CD4-positive, alpha-beta T cell (primary cell): Measurements from ENCODE around the gene IKZF1. TPM values are rescaled to one million over a fixed set of nuclear protein-coding genes. Genes with fewer than 3 reads are reported as not detected.
A peak's percentile ranks its signal among the peaks of the same experiment; 100 is the strongest.

ENCODE experiments used
- ATAC-seq: fragments of 200-7000 bp; cut with Tn5 transposase; one replicate; pipeline ENCODE4 v1.10.0; 2022; ENCODE audit warnings: mild to moderate bottlenecking; ENCODE audit not compliant: poor library complexity
- CTCF ChIA-PET: fragments of 350-600 bp; sonication (Branson Sonifier 250); formaldehyde crosslinking; loops from one replicate; lab custom pipeline; 2021; ENCODE audit warnings: antibody characterized with exemption, inconsistent platforms; lab: Charles Lee
- POLR2A ChIA-PET: fragments of 350-600 bp; sonication (Branson Sonifier 250); formaldehyde crosslinking; loops from one replicate; lab custom pipeline; 2021; ENCODE audit warnings: antibody characterized with exemption, inconsistent platforms; lab: Charles Lee
- DNase-seq, 14 experiments: peaks; one replicate each; pipeline ENCODE4 v3.0.0-alpha.2; 2013 to 2020; ENCODE audit warnings: mixed read lengths in 2 of 14
- H3K27ac ChIP-seq, 2 donors: one replicate each; pipeline versions ENCODE4 v1.5.1 to v1.7.0; 2013; ENCODE audit warnings: low read length in 2 of 2, low read depth in 1 of 2, mild to moderate bottlenecking in 1 of 2
- H3K27me3 ChIP-seq, 2 experiments: 1 replicate in 1 of 2; 2 replicates in 1 of 2; pipeline versions ENCODE4 v1.6.1 to v1.7.0; 2013; ENCODE audit warnings: low read length in 2 of 2, control low read depth in 1 of 2, mild to moderate bottlenecking in 1 of 2, moderate library complexity in 1 of 2; ENCODE audit not compliant: insufficient read depth in 2 of 2, control insufficient read depth in 1 of 2
- H3K36me3 ChIP-seq: one replicate; pipeline ENCODE4 v1.6.1; 2013; ENCODE audit warnings: low read length, control low read depth; ENCODE audit not compliant: insufficient read depth
- H3K4me1 ChIP-seq: one replicate; pipeline ENCODE4 v1.6.1; 2013; ENCODE audit warnings: low read length, control low read depth; ENCODE audit not compliant: insufficient read depth
- H3K4me3 ChIP-seq: one replicate; pipeline ENCODE4 v1.5.1; 2013; ENCODE audit warnings: mild to moderate bottlenecking, low read length, moderate library complexity
- H3K9me3 ChIP-seq, 2 experiments: 1 replicate in 1 of 2; 2 replicates in 1 of 2; pipeline versions ENCODE4 v1.6.1 to v1.7.0; 2013; ENCODE audit warnings: low read length in 2 of 2, mild to moderate bottlenecking in 2 of 2, control low read depth in 1 of 2, moderate library complexity in 1 of 2; ENCODE audit not compliant: control insufficient read depth in 1 of 2, insufficient read depth in 1 of 2
- H3K27ac Mint-ChIP-seq: one replicate; pipeline ENCODE4 v1.8.0; 2020; ENCODE audit warnings: mixed read lengths
- H3K27me3 Mint-ChIP-seq: one replicate; pipeline ENCODE4 v1.8.0; 2021; ENCODE audit warnings: mixed read lengths
- H3K36me3 Mint-ChIP-seq: one replicate; pipeline ENCODE4 v1.8.0; 2021; ENCODE audit warnings: low read depth, mixed read lengths
- H3K4me1 Mint-ChIP-seq: one replicate; pipeline ENCODE4 v1.8.0; 2021; ENCODE audit warnings: low read depth, mixed read lengths
- H3K4me3 Mint-ChIP-seq: one replicate; pipeline ENCODE4 v1.8.0; 2020; ENCODE audit warnings: mild to moderate bottlenecking, mixed read lengths
- H3K9me3 Mint-ChIP-seq: one replicate; pipeline ENCODE4 v1.8.0; 2020; ENCODE audit warnings: mixed read lengths
- CTCF ChIP-seq: fragments of 200-600 bp; IDR thresholded peaks from one replicate; pipeline ENCODE4 v1.8.0; 2022; ENCODE audit warnings: antibody characterized with exemption, mild to moderate bottlenecking
- intact Hi-C, 2 experiments: fragments of 100-400 bp; cut with DNase I in 1 of 2; cut with micrococcal nuclease in 1 of 2; formaldehyde crosslinking; loops; one replicate each; pipeline versions ENCODE4 v1.15.1 to v1.9.0; 2023 to 2025; cut with DNase I, micrococcal nuclease
- total RNA-seq, 174 experiments: library from RNA in 2 of 174; stranded (reverse) in 2 of 174; gene quantifications; one replicate each; pipeline ENCODE4 v1.2.3 and lab custom pipeline; 2021 to 2026

Gene IKZF1
- total RNA-seq, 2 experiments from 2014 or later, result 297 to 300 TPM

- TF ChIP-seq CTCF, result no peak
- Mint-ChIP-seq H3K4me3 (peak overlapping the region; percentile 35), H3K27me3 (no peaks in the 10 kb centered on the region), H3K4me1 (peaks cover 98% of the 10 kb centered on the region), H3K36me3 (peaks cover 100% of the 10 kb centered on the region), H3K9me3 (no peaks in the 10 kb centered on the region), H3K27ac (no peak overlapping the region)
- Histone ChIP-seq H3K27ac (peak overlapping the region; percentile 2 to 8), H3K27me3 (no peaks in the 10 kb centered on the region), H3K9me3 (no peaks in the 10 kb centered on the region), H3K36me3 (peaks cover 98% of the 10 kb centered on the region), H3K4me1 (peaks cover 77% of the 10 kb centered on the region), H3K4me3 (no peak overlapping the region)
- ChIA-PET POLR2A (interaction anchor here (0.7 to 43.3 kb wide), 10 partner anchors 8 to 172 kb away, joined by 3 to 2111 read pairs (median 6); partner anchors contain the start of gene IKZF1), CTCF (no interaction called here)
- DNase-seq (no peak), ATAC-seq (no peak)
- intact Hi-C loops, result no loop called here
Measured at GRCh38 chr7:50377356-50377755, 72.8 kb downstream of the IKZF1 start.

- DNase-seq (no peak), ATAC-seq (peak; percentile 34)
- ChIA-PET POLR2A (interaction anchor here (0.7 to 2.8 kb wide), 5 partner anchors 9 to 174 kb away, joined by 4 to 16 read pairs (median 5); no protein-coding TSS in a partner anchor), CTCF (interaction anchor here (1.0 kb wide), 1 partner anchor 20 kb away, joined by 3 read pairs; no protein-coding TSS in a partner anchor)
- TF ChIP-seq CTCF, result no peak
- Histone ChIP-seq H3K4me3 (no peak overlapping the region), H3K9me3 (no peaks in the 10 kb centered on the region), H3K27me3 (no peaks in the 10 kb centered on the region), H3K27ac (peak overlapping the region; percentile 29 to 37), H3K4me1 (peaks cover 77% of the 10 kb centered on the region), H3K36me3 (peaks cover 98% of the 10 kb centered on the region)
- no peaks in the 10 kb centered on the region for H3K9me3 Mint-ChIP-seq
- peaks cover 100% of the 10 kb centered on the region for H3K36me3 Mint-ChIP-seq
- H3K27me3 Mint-ChIP-seq, result no peaks in the 10 kb centered on the region
- intact Hi-C loops, result no loop called here
- H3K27ac Mint-ChIP-seq, result no peak overlapping the region
- peaks cover 98% of the 10 kb centered on the region for H3K4me1 Mint-ChIP-seq
- H3K4me3 Mint-ChIP-seq, result peak overlapping the region; percentile 7
Measured at GRCh38 chr7:50379082-50379481, 74.6 kb downstream of the IKZF1 start.

- Mint-ChIP-seq H3K27ac (no peak overlapping the region), H3K4me1 (peaks cover 98% of the 10 kb centered on the region), H3K9me3 (no peaks in the 10 kb centered on the region), H3K36me3 (peaks cover 100% of the 10 kb centered on the region), H3K27me3 (no peaks in the 10 kb centered on the region), H3K4me3 (peak overlapping the region; percentile 7)
- Histone ChIP-seq H3K4me1 (peaks cover 77% of the 10 kb centered on the region), H3K27ac (peak overlapping the region; percentile 29 to 37), H3K27me3 (no peaks in the 10 kb centered on the region), H3K9me3 (no peaks in the 10 kb centered on the region), H3K36me3 (peaks cover 98% of the 10 kb centered on the region), H3K4me3 (no peak overlapping the region)
- DNase-seq, result no peak
- POLR2A ChIA-PET, result interaction anchor here (0.7 to 2.8 kb wide), 4 partner anchors 14 to 113 kb away, joined by 3 to 16 read pairs (median 4); no protein-coding TSS in a partner anchor
- CTCF ChIA-PET, result no interaction called here
- peak; percentile 77 for ATAC-seq
- intact Hi-C loops, result no loop called here
- TF ChIP-seq CTCF, result no peak
Measured at GRCh38 chr7:50379539-50379938, 75.0 kb downstream of the IKZF1 start.
